ENCODE measurements around the gene DNAI4.

Gene DNAI4

GRCh38 chr1:66929146-66929688 lies 4.6 kb upstream of the DNAI4 start:
- TF ChIP-seq, protein P1, sequence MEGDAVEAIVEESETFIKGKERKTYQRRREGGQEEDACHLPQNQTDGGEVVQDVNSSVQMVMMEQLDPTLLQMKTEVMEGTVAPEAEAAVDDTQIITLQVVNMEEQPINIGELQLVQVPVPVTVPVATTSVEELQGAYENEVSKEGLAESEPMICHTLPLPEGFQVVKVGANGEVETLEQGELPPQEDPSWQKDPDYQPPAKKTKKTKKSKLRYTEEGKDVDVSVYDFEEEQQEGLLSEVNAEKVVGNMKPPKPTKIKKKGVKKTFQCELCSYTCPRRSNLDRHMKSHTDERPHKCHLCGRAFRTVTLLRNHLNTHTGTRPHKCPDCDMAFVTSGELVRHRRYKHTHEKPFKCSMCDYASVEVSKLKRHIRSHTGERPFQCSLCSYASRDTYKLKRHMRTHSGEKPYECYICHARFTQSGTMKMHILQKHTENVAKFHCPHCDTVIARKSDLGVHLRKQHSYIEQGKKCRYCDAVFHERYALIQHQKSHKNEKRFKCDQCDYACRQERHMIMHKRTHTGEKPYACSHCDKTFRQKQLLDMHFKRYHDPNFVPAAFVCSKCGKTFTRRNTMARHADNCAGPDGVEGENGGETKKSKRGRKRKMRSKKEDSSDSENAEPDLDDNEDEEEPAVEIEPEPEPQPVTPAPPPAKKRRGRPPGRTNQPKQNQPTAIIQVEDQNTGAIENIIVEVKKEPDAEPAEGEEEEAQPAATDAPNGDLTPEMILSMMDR (conservative IDR thresholded peaks at IDR 0.05), result no peak
- TF ChIP-seq ZFX (IDR thresholded peaks at IDR 0.05), result no peak
- H3K27ac ChIP-seq, result no peak overlapping the region

GRCh38 chr1:66927528-66927927 lies 2.9 kb upstream of the DNAI4 start:
- H3K27ac ChIP-seq, result no peak overlapping the region

GRCh38 chr1:66925944-66926343 lies 1.3 kb upstream of the DNAI4 start:
- H3K27ac ChIP-seq, result peak overlapping the region; percentile 75
- no peak for TF ChIP-seq ZFX (IDR thresholded peaks at IDR 0.05)
- TF ChIP-seq, protein P1 (conservative IDR thresholded peaks at IDR 0.05), result no peak

More at GRCh38 chr1:66927528-66927927, 2.9 kb upstream of the DNAI4 start:
- TF ChIP-seq, protein P1 (conservative IDR thresholded peaks at IDR 0.05), result no peak
- no peak for TF ChIP-seq ZFX (IDR thresholded peaks at IDR 0.05)

- H3K27ac ChIP-seq, result peak overlapping the region; percentile 75
- no peak for TF ChIP-seq ZFX (IDR thresholded peaks at IDR 0.05)
- TF ChIP-seq, protein P1 (conservative IDR thresholded peaks at IDR 0.05), result no peak; the same call in 1 of the 2 replicates
These were observed 878 bp upstream of the DNAI4 start for GRCh38 chr1:66925558-66925910.

DNA sequence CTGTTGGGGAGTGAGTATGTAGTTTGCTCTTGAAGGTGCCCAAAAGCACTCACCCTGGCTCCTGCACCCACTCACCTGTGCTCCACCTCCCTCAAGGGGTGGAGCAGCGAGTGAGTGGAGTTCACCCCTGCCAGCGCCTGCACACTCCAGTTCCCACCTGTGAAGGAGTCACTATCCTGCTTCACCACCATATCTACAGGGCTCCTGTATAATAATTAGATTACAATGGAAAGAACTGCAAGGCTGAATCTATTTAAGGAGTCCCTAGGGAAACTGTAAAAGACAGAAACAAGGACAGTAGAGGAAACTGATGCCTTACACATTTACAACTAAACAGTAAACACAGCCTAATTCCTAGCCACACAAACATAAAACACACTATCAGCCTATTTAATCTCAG lies 4.1 kb downstream of the DNAI4 start:
- no peak overlapping the region for H3K27ac ChIP-seq
- TF ChIP-seq, protein P1 (conservative IDR thresholded peaks at IDR 0.05), result no peak
- no peak for TF ChIP-seq ZFX (IDR thresholded peaks at IDR 0.05)

DNA sequence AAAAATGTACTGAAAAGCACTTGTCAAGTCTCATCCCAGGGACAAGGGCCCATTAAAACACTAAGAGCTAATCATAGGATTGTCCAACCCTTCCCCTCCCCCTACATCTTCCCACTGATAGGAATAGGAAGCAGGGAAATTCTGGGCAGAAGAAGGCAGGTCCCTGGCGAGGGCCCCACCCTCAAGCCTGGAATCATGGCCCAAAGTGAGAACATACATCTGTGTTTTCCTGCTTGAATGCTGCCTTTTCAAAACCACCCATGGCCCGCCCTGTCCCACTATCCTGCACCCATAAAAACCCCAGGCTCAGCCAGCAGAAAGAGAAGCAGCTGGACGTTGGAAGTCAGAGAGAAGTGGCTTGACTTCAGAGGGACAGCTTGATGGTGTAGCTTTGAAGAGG lies 4.8 kb downstream of the DNAI4 start:
- no peak for TF ChIP-seq ZFX (IDR thresholded peaks at IDR 0.05)
- TF ChIP-seq, protein P1 (conservative IDR thresholded peaks at IDR 0.05), result no peak
- no peak overlapping the region for H3K27ac ChIP-seq

DNA sequence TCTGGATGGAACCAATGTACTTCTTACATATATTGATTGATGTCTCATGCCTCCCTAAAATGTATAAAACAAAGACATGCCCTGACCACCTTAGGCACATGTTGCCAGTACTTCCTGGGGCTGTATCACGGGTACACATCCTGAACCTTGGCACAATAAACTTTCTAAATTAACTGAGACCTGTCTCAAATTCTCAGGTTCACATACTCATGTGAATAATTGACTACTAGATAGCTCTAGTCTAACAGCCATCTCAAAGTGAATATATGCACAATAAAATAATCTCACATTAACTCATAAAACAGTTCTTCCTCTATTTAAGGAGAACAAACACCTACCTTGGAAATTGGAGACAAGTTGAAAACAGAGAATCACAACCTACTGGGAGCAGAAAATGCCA lies 5.6 kb downstream of the DNAI4 start:
- TF ChIP-seq, protein P1 (conservative IDR thresholded peaks at IDR 0.05), result no peak
- TF ChIP-seq ZFX (IDR thresholded peaks at IDR 0.05), result no peak

More for the DNA sequence above, 5.6 kb downstream of the DNAI4 start:
- no peak overlapping the region for H3K27ac ChIP-seq

Measured in C4-2B (cell line).